Measurements from ENCODE around the gene DCC.

GRCh38 chr18:52598921-52599320 is 258.9 kb downstream of the DCC start:
- TF ChIP-seq CTCF (conservative IDR thresholded peaks at IDR 0.05 in 1 of 2, IDR thresholded peaks at IDR 0.05 in 1 of 2; ENCODE audit: low read depth in 1 of 2, low read length in 2 of 2) (no peak), EZH2 (IDR thresholded peaks at IDR 0.05; ENCODE audit: low read length, missing control alignments) (no peak)

All from fibroblast of lung (primary cell).